ENCODE results near the gene EHMT2.
"Not testable (repeated sequence)": the region's sequence is repeated elsewhere in the genome, so short reads cannot be mapped to it uniquely, and the experiment has no call there.

Gene EHMT2

DNA sequence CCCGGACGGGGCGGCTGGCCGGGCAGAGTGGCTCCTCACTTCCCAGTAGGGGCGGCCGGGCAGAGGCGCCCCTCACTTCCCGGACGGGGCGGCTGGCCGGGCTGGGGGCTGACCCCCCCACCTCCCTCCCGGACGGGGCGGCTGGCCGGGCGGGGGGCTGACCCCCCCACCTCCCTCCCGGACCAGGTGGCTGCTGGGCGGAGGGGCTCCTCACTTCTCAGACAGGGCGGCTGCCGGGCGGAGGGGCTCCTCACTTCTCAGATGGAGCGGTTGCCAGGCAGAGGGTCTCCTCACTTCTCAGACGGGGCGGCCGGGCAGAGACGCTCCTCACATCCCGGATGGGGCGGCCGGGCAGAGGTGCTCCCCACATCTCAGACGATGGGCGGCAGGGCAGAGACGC is 34.6 kb upstream of the EHMT2 start:
- not testable (repeated sequence) for H3K36me3 ChIP-seq (ENCODE audit: control insufficient read depth in 2 of 2, insufficient read depth in 2 of 2, low read length in 2 of 2); H3K9me3 ChIP-seq (ENCODE audit: control insufficient read depth in 2 of 2, low read length in 2 of 2); H3K27ac ChIP-seq (ENCODE audit: low read length); H3K27me3 ChIP-seq (ENCODE audit: control insufficient read depth in 1 of 2, insufficient read depth in 2 of 2, low read length in 2 of 2); H3K4me1 ChIP-seq (ENCODE audit: control insufficient read depth, insufficient read depth, low read length); H3K9ac ChIP-seq (ENCODE audit: low read length in 2 of 2); H3K4me3 ChIP-seq (ENCODE audit: low read length in 2 of 2)

DNA sequence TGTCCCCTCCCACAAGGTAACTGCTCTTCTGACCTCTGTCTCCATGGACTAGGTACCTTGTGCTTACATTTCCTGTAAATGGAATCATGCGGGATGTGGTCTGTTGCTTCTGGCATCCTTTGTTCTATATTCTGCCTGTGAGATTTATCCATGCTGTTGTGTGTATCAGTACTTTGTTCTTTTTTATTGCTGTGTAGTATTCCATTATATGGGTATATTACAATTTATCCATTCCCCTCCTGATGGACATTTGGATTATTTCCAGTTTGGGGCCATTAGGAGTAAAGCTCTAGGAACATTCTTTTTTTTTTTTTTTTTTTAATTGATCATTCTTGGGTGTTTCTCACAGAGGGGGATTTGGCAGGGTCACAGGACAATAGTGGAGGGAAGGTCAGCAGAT is 33.5 kb upstream of the EHMT2 start:
- H3K4me1 ChIP-seq (ENCODE audit: control insufficient read depth, insufficient read depth, low read length) = no peaks in the 10 kb centered on the region

DNA sequence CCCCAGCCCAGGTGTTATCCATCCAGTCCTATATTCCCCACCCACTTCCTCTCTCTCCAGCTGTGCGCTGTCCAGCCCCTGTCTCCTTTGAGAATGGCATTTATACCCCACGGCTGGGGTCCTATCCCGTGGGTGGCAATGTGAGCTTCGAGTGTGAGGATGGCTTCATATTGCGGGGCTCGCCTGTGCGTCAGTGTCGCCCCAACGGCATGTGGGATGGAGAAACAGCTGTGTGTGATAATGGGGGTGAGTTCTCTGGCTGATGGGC is 31.1 kb upstream of the EHMT2 start:
- Histone ChIP-seq H3K36me3 (ENCODE audit: control insufficient read depth in 2 of 2, insufficient read depth in 2 of 2, low read length in 2 of 2) (no peaks in the 10 kb centered on the region), H3K9me3 (ENCODE audit: control insufficient read depth in 2 of 2, low read length in 2 of 2) (no peaks in the 10 kb centered on the region), H3K27ac (ENCODE audit: low read length) (no peak overlapping the region), H3K27me3 (ENCODE audit: control insufficient read depth in 1 of 2, insufficient read depth in 2 of 2, low read length in 2 of 2) (peaks cover 0 to 6% of the 10 kb centered on the region in 2 donors), H3K4me1 (ENCODE audit: control insufficient read depth, insufficient read depth, low read length) (no peaks in the 10 kb centered on the region), H3K9ac (ENCODE audit: low read length in 2 of 2) (no peak overlapping the region), H3K4me3 (ENCODE audit: low read length in 2 of 2) (no peak overlapping the region)

More for the DNA sequence above, 33.5 kb upstream of the EHMT2 start:
- H3K27ac ChIP-seq (ENCODE audit: low read length) = no peak overlapping the region
- no peaks in the 10 kb centered on the region for H3K36me3 ChIP-seq (ENCODE audit: control insufficient read depth in 2 of 2, insufficient read depth in 2 of 2, low read length in 2 of 2)
- no peak overlapping the region for H3K9ac ChIP-seq (ENCODE audit: low read length in 2 of 2)
- H3K4me3 ChIP-seq (ENCODE audit: low read length in 2 of 2) = no peak overlapping the region
- peaks cover 0 to 6% of the 10 kb centered on the region in 2 donors for H3K27me3 ChIP-seq (ENCODE audit: control insufficient read depth in 1 of 2, insufficient read depth in 2 of 2, low read length in 2 of 2)
- no peaks in the 10 kb centered on the region for H3K9me3 ChIP-seq (ENCODE audit: control insufficient read depth in 2 of 2, low read length in 2 of 2)

DNA sequence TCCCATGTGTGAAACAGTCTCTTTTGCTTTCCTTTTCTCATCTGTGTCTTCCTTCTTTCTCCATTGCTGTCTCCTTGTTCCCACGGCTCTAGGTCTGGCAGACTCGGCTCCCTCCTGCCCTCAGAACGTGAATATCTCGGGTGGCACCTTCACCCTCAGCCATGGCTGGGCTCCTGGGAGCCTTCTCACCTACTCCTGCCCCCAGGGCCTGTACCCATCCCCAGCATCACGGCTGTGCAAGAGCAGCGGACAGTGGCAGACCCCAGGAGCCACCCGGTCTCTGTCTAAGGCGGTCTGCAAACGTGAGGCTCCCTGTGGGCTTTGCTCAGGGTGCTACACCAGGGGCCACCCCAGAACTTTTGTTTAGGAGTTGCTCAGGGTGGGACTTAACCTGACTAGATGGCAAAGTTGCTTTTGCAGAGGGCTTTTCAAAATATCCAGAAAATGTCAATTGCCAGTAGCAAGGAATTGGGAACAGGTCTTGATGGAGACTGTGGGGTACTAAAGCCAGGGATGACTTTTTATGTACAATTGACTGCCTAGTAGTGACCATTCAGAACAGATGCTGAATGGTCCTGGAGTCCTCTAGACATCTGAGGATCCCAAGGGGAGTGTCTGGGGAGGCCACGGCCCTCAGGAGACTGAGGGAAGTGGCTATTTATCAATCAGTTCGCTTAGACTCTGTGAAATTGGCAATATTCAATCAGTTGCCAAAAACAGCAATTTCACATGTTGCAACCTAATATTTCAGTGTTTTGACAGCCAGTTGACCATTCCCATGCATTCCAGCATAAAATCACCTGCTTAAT is 30.6 kb upstream of the EHMT2 start:
- Histone ChIP-seq H3K9ac (ENCODE audit: low read length in 2 of 2) (no peak overlapping the region), H3K27ac (ENCODE audit: low read length) (no peak overlapping the region), H3K4me1 (ENCODE audit: control insufficient read depth, insufficient read depth, low read length) (no peaks in the 10 kb centered on the region), H3K4me3 (ENCODE audit: low read length in 2 of 2) (peak overlapping the region in 1 of 2 donors; percentile 44), H3K36me3 (ENCODE audit: control insufficient read depth in 2 of 2, insufficient read depth in 2 of 2, low read length in 2 of 2) (no peaks in the 10 kb centered on the region), H3K27me3 (ENCODE audit: control insufficient read depth in 1 of 2, insufficient read depth in 2 of 2, low read length in 2 of 2) (peaks cover 0 to 6% of the 10 kb centered on the region in 2 donors), H3K9me3 (ENCODE audit: control insufficient read depth in 2 of 2, low read length in 2 of 2) (no peaks in the 10 kb centered on the region)

DNA sequence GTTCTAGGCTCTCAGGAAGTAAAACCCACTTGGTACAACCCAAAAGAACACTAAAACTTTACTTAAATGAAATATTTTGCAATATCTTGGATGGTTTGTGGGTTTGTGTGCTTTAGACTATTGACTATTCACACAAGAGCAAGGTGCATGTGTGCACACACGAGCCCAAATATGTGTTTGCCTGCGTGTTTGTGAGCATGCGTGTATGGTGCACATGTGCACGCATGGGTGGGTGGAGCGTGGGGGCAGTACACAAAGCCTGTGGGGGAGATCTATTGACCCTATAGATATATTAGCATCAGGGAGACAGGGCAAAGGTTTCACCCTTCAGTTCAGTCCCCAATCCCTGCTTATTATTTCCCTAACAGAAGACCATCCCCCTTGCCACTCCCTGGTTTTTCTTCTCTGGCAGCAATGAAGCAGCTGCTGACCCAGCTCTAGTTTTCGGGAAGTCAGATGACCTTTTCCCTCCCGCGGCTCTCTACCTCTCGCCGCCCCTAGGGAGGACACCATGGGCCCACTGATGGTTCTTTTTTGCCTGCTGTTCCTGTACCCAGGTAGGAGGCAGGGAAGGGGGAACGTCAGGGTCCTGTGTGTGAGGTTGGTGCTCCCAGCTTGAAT is 29.9 kb upstream of the EHMT2 start, which contains the start of gene C2:
C2 (plus strand) TSS at position 476 of the 621 bp plus-strand sequence; CDS start at position 512, 36 bp downstream.
- no peaks in the 10 kb centered on the region for H3K9me3 ChIP-seq (ENCODE audit: control insufficient read depth in 2 of 2, low read length in 2 of 2)
- H3K4me3 ChIP-seq (ENCODE audit: low read length in 2 of 2) = peak within 1 kb of the TSS in 1 of 2 donors; percentile 44
- H3K4me1 ChIP-seq (ENCODE audit: control insufficient read depth, insufficient read depth, low read length) = no peaks in the 10 kb centered on the region
- H3K36me3 ChIP-seq (ENCODE audit: control insufficient read depth in 2 of 2, insufficient read depth in 2 of 2, low read length in 2 of 2) = no peaks in the 10 kb centered on the region
- H3K27me3 ChIP-seq (ENCODE audit: control insufficient read depth in 1 of 2, insufficient read depth in 2 of 2, low read length in 2 of 2) = peaks cover 0 to 6% of the 10 kb centered on the region in 2 donors
- no peak within 1 kb of the TSS for H3K9ac ChIP-seq (ENCODE audit: low read length in 2 of 2)
- H3K27ac ChIP-seq (ENCODE audit: low read length) = no peak within 1 kb of the TSS

DNA sequence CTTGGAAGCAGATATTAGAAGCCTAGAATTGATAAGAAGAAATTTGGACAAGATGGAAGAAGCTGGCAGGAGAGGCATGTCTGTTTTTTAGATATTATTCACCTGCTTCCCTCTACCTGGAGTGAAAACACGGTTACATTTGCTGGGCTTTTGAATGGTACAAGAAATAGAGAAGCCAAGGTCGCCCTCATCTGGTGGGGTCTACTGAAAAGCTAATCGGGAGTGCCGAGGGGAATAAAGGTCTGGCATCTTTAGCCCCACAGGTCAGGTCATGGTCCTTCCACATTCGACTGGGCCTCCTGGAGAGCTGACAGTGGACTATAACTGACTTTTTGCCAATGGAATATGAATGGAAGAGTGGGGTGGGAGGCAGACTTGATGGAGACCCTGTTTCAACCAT is 25.4 kb upstream of the EHMT2 start:
- H3K4me1 ChIP-seq (ENCODE audit: control insufficient read depth, insufficient read depth, low read length) = no peaks in the 10 kb centered on the region
- H3K27ac ChIP-seq (ENCODE audit: low read length) = no peak overlapping the region
- H3K9me3 ChIP-seq (ENCODE audit: control insufficient read depth in 2 of 2, low read length in 2 of 2) = no peaks in the 10 kb centered on the region
- H3K9ac ChIP-seq (ENCODE audit: low read length in 2 of 2) = no peak overlapping the region
- H3K27me3 ChIP-seq (ENCODE audit: control insufficient read depth in 1 of 2, insufficient read depth in 2 of 2, low read length in 2 of 2) = peaks cover 0 to 2% of the 10 kb centered on the region in 2 donors
- H3K4me3 ChIP-seq (ENCODE audit: low read length in 2 of 2) = no peak overlapping the region
- no peaks in the 10 kb centered on the region for H3K36me3 ChIP-seq (ENCODE audit: control insufficient read depth in 2 of 2, insufficient read depth in 2 of 2, low read length in 2 of 2)

GRCh38 chr6:31920811-31921210 is 23.3 kb upstream of the EHMT2 start:
- Histone ChIP-seq H3K36me3 (ENCODE audit: control insufficient read depth in 2 of 2, insufficient read depth in 2 of 2, low read length in 2 of 2) (no peaks in the 10 kb centered on the region), H3K4me1 (ENCODE audit: control insufficient read depth, insufficient read depth, low read length) (no peaks in the 10 kb centered on the region), H3K27ac (ENCODE audit: low read length) (no peak overlapping the region), H3K27me3 (ENCODE audit: control insufficient read depth in 1 of 2, insufficient read depth in 2 of 2, low read length in 2 of 2) (peaks cover 0 to under 1% of the 10 kb centered on the region in 2 donors), H3K9ac (ENCODE audit: low read length in 2 of 2) (no peak overlapping the region), H3K9me3 (ENCODE audit: control insufficient read depth in 2 of 2, low read length in 2 of 2) (no peaks in the 10 kb centered on the region), H3K4me3 (ENCODE audit: low read length in 2 of 2) (no peak overlapping the region)

- H3K36me3 ChIP-seq (ENCODE audit: control insufficient read depth in 2 of 2, insufficient read depth in 2 of 2, low read length in 2 of 2) = no peaks in the 10 kb centered on the region
- H3K27me3 ChIP-seq (ENCODE audit: control insufficient read depth in 1 of 2, insufficient read depth in 2 of 2, low read length in 2 of 2) = peaks cover 0 to 4% of the 10 kb centered on the region in 2 donors
- H3K4me3 ChIP-seq (ENCODE audit: low read length in 2 of 2) = no peak overlapping the region
- no peak overlapping the region for H3K9ac ChIP-seq (ENCODE audit: low read length in 2 of 2)
- H3K9me3 ChIP-seq (ENCODE audit: control insufficient read depth in 2 of 2, low read length in 2 of 2) = no peaks in the 10 kb centered on the region
- no peak overlapping the region for H3K27ac ChIP-seq (ENCODE audit: low read length)
- H3K4me1 ChIP-seq (ENCODE audit: control insufficient read depth, insufficient read depth, low read length) = no peaks in the 10 kb centered on the region
Measured at GRCh38 chr6:31919624-31920303, 22.3 kb upstream of the EHMT2 start.

GRCh38 chr6:31918069-31918720 is 20.7 kb upstream of the EHMT2 start:
- Histone ChIP-seq H3K27ac (ENCODE audit: low read length) (no peak overlapping the region), H3K9ac (ENCODE audit: low read length in 2 of 2) (no peak overlapping the region), H3K4me3 (ENCODE audit: low read length in 2 of 2) (no peak overlapping the region), H3K27me3 (ENCODE audit: control insufficient read depth in 1 of 2, insufficient read depth in 2 of 2, low read length in 2 of 2) (peaks cover 0 to 4% of the 10 kb centered on the region in 2 donors), H3K4me1 (ENCODE audit: control insufficient read depth, insufficient read depth, low read length) (no peaks in the 10 kb centered on the region), H3K9me3 (ENCODE audit: control insufficient read depth in 2 of 2, low read length in 2 of 2) (no peaks in the 10 kb centered on the region), H3K36me3 (ENCODE audit: control insufficient read depth in 2 of 2, insufficient read depth in 2 of 2, low read length in 2 of 2) (no peaks in the 10 kb centered on the region)

GRCh38 chr6:31915756-31916155 is 18.3 kb upstream of the EHMT2 start:
- Histone ChIP-seq H3K9me3 (ENCODE audit: control insufficient read depth in 2 of 2, low read length in 2 of 2) (no peaks in the 10 kb centered on the region), H3K4me3 (ENCODE audit: low read length in 2 of 2) (no peak overlapping the region), H3K36me3 (ENCODE audit: control insufficient read depth in 2 of 2, insufficient read depth in 2 of 2, low read length in 2 of 2) (no peaks in the 10 kb centered on the region), H3K4me1 (ENCODE audit: control insufficient read depth, insufficient read depth, low read length) (no peaks in the 10 kb centered on the region), H3K9ac (ENCODE audit: low read length in 2 of 2) (no peak overlapping the region), H3K27ac (ENCODE audit: low read length) (no peak overlapping the region), H3K27me3 (ENCODE audit: control insufficient read depth in 1 of 2, insufficient read depth in 2 of 2, low read length in 2 of 2) (peaks cover 0 to 4% of the 10 kb centered on the region in 2 donors)
